Effector memory CD8-positive, alpha-beta T cell (primary cell): Measurements from ENCODE around the gene CD7.
"Not testable (repeated sequence)": the region's sequence is repeated elsewhere in the genome, so short reads cannot be mapped to it uniquely, and the experiment has no call there.

Experiments used
- ATAC-seq: fragments of 150-1000 bp; cut with Tn5 transposase; replicated peaks from 2 replicates; pipeline ENCODE4 v1.10.0; 2021; ENCODE audit warnings: mild to moderate bottlenecking, moderate library complexity
- DNase-seq, 3 experiments: peaks; one replicate each; pipeline ENCODE4 v3.0.0; 2021
- H3K27ac Mint-ChIP-seq, 2 donors: one replicate each; pipeline ENCODE4 v1.8.0; 2022; ENCODE audit warnings: mild to moderate bottlenecking in 2 of 2, mixed read lengths in 2 of 2, moderate library complexity in 2 of 2
- H3K27me3 Mint-ChIP-seq, 2 donors: one replicate each; pipeline ENCODE4 v1.8.0; 2022; ENCODE audit warnings: mixed read lengths in 2 of 2
- H3K36me3 Mint-ChIP-seq: one replicate; pipeline ENCODE4 v1.8.0; 2022; ENCODE audit warnings: mild to moderate bottlenecking, moderate library complexity, mixed read lengths; ENCODE audit not compliant: insufficient read depth
- H3K4me1 Mint-ChIP-seq, 2 donors: one replicate each; pipeline ENCODE4 v1.8.0; 2022; ENCODE audit warnings: low read depth in 2 of 2, mixed read lengths in 2 of 2
- H3K4me3 Mint-ChIP-seq, 2 donors: one replicate each; pipeline ENCODE4 v1.8.0; 2022; ENCODE audit warnings: mild to moderate bottlenecking in 2 of 2, mixed read lengths in 2 of 2, moderate library complexity in 2 of 2
- H3K9me3 Mint-ChIP-seq, 2 donors: one replicate each; pipeline ENCODE4 v1.8.0; 2022; ENCODE audit warnings: mixed read lengths in 2 of 2

Gene CD7

GRCh38 chr17:82351713-82352488 is 34.5 kb upstream of the CD7 start:
- Mint-ChIP-seq H3K36me3 (no peaks in the 10 kb centered on the region), H3K9me3 (no peaks in the 10 kb centered on the region), H3K27me3 (peaks cover 18 to 44% of the 10 kb centered on the region in 2 donors), H3K4me1 (peaks cover 0 to 7% of the 10 kb centered on the region in 2 donors), H3K4me3 (no peak overlapping the region), H3K27ac (no peak overlapping the region)
- ATAC-seq, result peak; percentile 82
- DNase-seq, result peak; percentile 80 to 83 (median 80)

DNA sequence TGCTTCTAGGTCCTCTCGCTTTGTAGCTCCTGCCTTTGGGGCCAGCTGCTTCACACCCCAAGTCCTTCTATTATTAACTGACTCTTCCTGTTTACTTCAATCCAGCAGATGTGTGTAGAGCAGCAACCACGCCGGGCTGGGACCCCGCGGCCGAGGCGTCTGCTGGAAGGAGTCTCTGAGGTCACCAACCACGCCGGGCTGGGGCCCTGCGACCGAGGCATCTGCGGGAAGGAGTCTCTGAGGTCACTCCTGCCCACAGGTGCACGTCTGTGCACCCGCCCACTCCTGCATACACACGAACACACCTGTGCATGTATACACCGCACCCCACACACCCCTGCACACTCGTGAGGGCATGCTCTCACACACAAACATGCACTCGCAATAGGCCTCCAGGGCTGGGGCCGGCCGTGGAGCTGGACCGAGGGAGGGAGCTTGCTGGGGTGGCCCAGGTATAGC is 33.9 kb upstream of the CD7 start:
- Mint-ChIP-seq H3K9me3 (no peaks in the 10 kb centered on the region), H3K4me1 (peaks cover 5 to 9% of the 10 kb centered on the region in 2 donors), H3K4me3 (no peak overlapping the region), H3K27me3 (peaks cover 22 to 50% of the 10 kb centered on the region in 2 donors), H3K36me3 (no peaks in the 10 kb centered on the region), H3K27ac (no peak overlapping the region)
- DNase-seq (no peak), ATAC-seq (no peak)

DNA sequence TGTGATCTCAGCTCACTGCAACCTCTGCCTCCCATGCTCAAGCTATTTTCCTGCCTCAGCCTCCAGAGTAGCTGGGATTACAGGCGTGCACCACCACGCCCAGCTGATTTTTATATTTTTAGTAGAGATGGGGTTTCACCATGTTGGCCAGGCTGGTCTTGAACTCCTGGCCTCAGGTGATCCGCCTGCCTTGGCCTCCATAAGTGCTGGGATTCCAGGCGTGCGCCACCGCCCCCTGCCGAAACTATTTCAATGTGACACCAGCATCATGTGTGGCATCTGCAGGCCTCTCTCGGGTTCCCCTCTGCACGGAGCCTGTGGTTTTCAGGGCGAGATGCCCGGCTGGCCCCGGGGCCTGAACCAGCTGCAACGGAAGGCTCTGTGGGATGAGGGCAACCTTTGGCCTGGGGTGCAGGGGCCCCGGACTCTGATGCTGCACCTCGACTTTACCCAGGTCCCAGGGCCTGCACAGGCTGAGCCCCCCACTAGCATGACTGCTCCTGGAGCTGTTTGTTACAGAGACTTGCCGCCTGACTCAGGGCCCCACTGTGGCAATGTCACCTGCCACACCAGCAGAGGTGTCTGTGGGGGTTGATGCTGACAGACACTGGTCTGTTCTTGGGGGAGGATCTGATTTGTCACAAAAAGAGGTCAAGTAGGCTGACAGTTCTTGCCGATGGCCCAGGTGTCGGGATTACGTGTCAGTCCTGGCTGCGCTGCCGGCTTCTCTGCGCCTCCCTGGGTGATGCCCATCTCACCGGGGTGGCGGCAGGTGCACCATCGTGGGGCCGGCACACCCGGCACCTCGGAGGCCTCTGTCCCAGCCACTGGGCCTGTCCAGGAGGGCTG is 33.0 kb upstream of the CD7 start:
- H3K27me3 Mint-ChIP-seq, result peaks cover 18 to 49% of the 10 kb centered on the region in 2 donors
- no peak overlapping the region for H3K27ac Mint-ChIP-seq
- H3K4me1 Mint-ChIP-seq, result peaks cover 6 to 11% of the 10 kb centered on the region in 2 donors
- DNase-seq (no peak), ATAC-seq (peak; percentile 65)
- H3K9me3 Mint-ChIP-seq, result no peaks in the 10 kb centered on the region
- no peaks in the 10 kb centered on the region for H3K36me3 Mint-ChIP-seq
- no peak overlapping the region for H3K4me3 Mint-ChIP-seq

- no peaks in the 10 kb centered on the region for H3K9me3 Mint-ChIP-seq
- peaks cover 6 to 11% of the 10 kb centered on the region in 2 donors for H3K4me1 Mint-ChIP-seq
- H3K4me3 Mint-ChIP-seq, result no peak overlapping the region
- peaks cover 14 to 38% of the 10 kb centered on the region in 2 donors for H3K27me3 Mint-ChIP-seq
- no peak overlapping the region for H3K27ac Mint-ChIP-seq
- no peak for ATAC-seq
- DNase-seq, result no peak
- H3K36me3 Mint-ChIP-seq, result no peaks in the 10 kb centered on the region
Measured at GRCh38 chr17:82349287-82349701, 31.9 kb upstream of the CD7 start.

DNA sequence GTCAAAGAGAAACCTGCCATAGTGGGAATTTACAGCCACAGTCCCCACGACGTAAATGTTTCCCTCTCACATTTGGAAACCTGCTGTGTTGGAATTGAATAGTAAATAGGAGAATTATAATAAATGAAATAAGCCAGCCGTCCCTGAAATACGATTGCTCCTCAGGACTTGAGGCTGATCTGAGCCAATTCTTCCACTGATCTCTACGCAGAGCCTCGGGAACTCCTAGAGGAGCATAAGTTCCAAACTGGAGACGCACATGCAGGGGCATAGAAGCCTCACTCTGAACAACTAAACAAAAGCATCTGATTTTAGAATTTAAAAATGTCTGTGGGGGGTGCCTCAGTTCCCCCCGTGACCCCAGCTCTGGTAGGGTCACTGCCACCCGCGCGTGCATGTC is 31.5 kb upstream of the CD7 start:
- H3K36me3 Mint-ChIP-seq, result no peaks in the 10 kb centered on the region
- H3K4me3 Mint-ChIP-seq, result no peak overlapping the region
- H3K27me3 Mint-ChIP-seq, result peaks cover 14 to 38% of the 10 kb centered on the region in 2 donors
- ATAC-seq (no peak), DNase-seq (no peak)
- H3K27ac Mint-ChIP-seq, result no peak overlapping the region
- H3K9me3 Mint-ChIP-seq, result no peaks in the 10 kb centered on the region
- H3K4me1 Mint-ChIP-seq, result peaks cover 6 to 11% of the 10 kb centered on the region in 2 donors

DNA sequence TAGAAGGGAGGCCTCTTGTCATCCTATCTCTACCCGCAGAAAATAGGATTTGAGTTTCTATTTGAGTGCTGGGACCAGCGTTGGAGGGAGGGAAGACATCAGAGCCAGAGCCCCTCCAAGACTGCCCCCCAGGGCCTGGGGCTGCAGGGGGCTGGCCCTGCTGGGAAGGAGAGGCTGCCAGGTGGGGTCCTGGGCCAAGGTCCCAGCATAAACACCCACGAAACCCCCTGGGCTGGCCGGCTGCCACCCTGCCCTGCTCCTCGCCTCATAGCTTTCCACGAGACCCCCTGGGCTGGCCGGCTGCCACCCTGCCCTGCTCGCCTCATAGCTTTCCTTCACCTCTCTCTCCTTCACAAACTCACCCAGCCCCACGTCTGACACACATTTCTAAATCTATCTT is 31.0 kb upstream of the CD7 start:
- Mint-ChIP-seq H3K4me1 (peaks cover 6 to 11% of the 10 kb centered on the region in 2 donors), H3K27ac (no peak overlapping the region), H3K27me3 (peaks cover 14 to 38% of the 10 kb centered on the region in 2 donors), H3K9me3 (no peaks in the 10 kb centered on the region), H3K36me3 (no peaks in the 10 kb centered on the region), H3K4me3 (no peak overlapping the region)
- ATAC-seq (no peak), DNase-seq (no peak)

- H3K36me3 Mint-ChIP-seq, DNase-seq, H3K9me3 Mint-ChIP-seq, H3K27ac Mint-ChIP-seq, H3K4me3 Mint-ChIP-seq, ATAC-seq: not testable (repeated sequence)
- peaks cover 6 to 11% of the 10 kb centered on the region in 2 donors for H3K4me1 Mint-ChIP-seq
- H3K27me3 Mint-ChIP-seq, result peaks cover 14 to 38% of the 10 kb centered on the region in 2 donors
Measured at GRCh38 chr17:82347994-82348393, 30.6 kb upstream of the CD7 start.

GRCh38 chr17:82346342-82347300 is 29.2 kb upstream of the CD7 start:
- Mint-ChIP-seq H3K4me1 (peaks cover 3 to 6% of the 10 kb centered on the region in 2 donors), H3K9me3 (no peaks in the 10 kb centered on the region), H3K27ac (no peak overlapping the region), H3K4me3 (no peak overlapping the region), H3K27me3 (peaks cover 14 to 35% of the 10 kb centered on the region in 2 donors), H3K36me3 (no peaks in the 10 kb centered on the region)
- no peak for ATAC-seq
- DNase-seq, result no peak

DNA sequence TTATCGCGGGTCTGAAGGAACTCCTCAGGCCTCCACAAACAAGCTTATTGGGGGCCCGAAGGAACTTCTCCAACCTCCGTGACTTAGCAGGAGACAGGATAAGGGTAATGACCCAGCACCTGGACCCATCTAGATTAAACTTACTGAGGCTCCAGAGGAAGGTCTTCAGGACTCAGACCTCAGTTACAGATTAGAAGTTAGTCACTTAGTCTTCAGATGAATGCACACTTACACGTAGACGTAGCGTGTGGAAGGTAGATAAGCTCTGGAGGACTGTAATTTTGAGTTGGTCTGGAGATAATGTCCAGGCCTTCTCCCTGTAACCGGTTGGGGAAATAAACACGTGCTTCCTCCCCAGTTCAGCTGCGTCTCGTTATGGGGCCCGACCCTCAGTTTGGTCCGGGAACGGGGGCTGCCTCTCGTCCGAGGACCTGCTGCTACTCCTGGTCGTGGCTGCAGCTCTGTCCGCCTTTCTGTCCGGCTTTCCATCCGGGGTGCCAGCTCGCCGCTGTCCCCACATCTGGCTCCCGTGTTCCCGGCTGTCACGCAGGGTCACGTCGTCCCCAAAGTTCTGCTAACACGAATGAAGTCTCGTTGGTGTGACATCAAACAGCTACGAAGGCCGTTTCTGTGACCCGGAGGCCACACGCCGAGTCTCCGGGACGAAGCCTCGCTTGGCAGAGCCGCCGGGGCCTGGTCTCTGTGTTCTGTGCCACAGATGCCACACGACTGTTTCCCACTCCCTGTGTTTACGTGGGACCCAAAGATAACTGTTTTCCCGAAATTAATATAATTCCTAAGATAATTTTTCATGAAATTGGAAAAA is 28.0 kb upstream of the CD7 start:
- Mint-ChIP-seq H3K27ac (no peak overlapping the region), H3K4me1 (peaks cover 3 to 6% of the 10 kb centered on the region in 2 donors), H3K36me3 (no peaks in the 10 kb centered on the region), H3K9me3 (no peaks in the 10 kb centered on the region), H3K27me3 (peaks cover 14 to 29% of the 10 kb centered on the region in 2 donors), H3K4me3 (no peak overlapping the region)
- no peak for DNase-seq
- ATAC-seq, result no peak

DNA sequence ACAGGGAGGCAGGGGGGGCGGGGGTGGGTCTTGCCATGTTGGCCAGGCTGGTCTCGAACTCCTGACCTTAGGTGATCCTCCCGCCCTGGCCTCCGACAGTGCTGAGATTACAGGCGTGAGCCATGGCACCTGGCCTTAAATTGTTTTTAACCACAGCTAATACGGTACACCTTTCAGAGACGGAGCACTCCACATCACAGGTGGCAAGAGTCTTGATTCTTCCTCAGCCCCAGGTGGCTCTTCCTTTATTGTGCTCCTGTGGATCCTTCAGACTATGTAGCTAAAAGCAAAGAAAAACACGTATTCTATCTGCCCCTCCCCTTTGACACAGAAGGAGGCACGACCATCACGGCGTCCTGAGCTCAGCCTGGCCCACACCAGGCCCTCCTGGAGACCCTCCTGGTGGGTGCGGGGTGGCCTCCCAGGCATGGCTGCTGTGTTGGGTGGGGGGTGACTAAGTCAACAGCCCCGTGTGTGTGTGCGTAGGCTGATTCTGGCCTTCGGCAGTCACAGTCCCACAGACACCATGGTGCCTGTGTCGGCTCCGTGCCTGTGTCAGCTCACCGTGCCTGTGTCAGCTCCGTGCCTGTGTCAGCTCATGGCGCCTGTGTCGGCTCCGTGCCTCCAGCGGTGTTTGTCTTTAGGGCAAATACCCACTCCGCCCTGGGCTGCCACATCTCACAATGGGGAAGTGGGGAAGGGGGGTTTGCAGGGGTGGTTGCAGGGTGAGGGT is 26.9 kb upstream of the CD7 start:
- ATAC-seq (no peak), DNase-seq (no peak)
- Mint-ChIP-seq H3K4me1 (peaks cover 3 to 6% of the 10 kb centered on the region in 2 donors), H3K27me3 (peaks cover 14 to 22% of the 10 kb centered on the region in 2 donors), H3K27ac (no peak overlapping the region), H3K4me3 (no peak overlapping the region), H3K36me3 (no peaks in the 10 kb centered on the region), H3K9me3 (no peaks in the 10 kb centered on the region)

- no peak for DNase-seq
- Mint-ChIP-seq H3K4me3 (no peak overlapping the region), H3K4me1 (peaks cover 3 to 6% of the 10 kb centered on the region in 2 donors), H3K27me3 (peaks cover 10 to 14% of the 10 kb centered on the region in 2 donors), H3K36me3 (no peaks in the 10 kb centered on the region), H3K27ac (no peak overlapping the region), H3K9me3 (no peaks in the 10 kb centered on the region)
- ATAC-seq, result no peak
Measured at GRCh38 chr17:82343560-82343959, 26.2 kb upstream of the CD7 start.
